ENCODE measurements around the gene CLSTN3. TPM values are rescaled to one million over a fixed set of nuclear protein-coding genes. Genes with fewer than 3 reads are reported as not detected.
A peak's percentile ranks its signal among the peaks of the same experiment; 100 is the strongest.

Gene CLSTN3
- total RNA-seq, 4 donors from 2014 or later: 25.9 to 57.5 (median 44.8) TPM

DNA sequence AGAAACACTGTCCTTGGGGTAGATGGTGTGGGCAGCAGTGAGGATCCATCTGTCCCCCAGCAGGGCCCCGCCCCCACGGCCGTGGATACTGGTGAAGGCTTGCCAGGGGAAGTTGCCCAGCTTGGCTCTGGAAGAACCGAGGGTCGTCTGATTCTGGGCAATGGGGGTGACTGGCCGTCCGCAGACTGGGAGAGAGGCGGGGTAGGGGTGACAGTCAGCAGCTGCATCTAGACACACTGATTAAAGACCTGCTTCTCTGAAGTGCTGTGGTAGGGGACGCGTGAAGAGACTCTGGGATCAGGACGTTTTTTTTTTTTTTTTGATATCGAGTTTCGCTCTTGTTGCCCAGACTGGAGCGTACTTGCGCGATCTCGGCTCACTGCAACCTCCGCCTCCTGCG, 33.2 kb upstream of the CLSTN3 start:
- ATAC-seq (ENCODE audit: low FRiP score) (no peak), DNase-seq (ENCODE audit: low spot score) (no peak)
- TF ChIP-seq, protein P1, sequence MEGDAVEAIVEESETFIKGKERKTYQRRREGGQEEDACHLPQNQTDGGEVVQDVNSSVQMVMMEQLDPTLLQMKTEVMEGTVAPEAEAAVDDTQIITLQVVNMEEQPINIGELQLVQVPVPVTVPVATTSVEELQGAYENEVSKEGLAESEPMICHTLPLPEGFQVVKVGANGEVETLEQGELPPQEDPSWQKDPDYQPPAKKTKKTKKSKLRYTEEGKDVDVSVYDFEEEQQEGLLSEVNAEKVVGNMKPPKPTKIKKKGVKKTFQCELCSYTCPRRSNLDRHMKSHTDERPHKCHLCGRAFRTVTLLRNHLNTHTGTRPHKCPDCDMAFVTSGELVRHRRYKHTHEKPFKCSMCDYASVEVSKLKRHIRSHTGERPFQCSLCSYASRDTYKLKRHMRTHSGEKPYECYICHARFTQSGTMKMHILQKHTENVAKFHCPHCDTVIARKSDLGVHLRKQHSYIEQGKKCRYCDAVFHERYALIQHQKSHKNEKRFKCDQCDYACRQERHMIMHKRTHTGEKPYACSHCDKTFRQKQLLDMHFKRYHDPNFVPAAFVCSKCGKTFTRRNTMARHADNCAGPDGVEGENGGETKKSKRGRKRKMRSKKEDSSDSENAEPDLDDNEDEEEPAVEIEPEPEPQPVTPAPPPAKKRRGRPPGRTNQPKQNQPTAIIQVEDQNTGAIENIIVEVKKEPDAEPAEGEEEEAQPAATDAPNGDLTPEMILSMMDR (IDR thresholded peaks at IDR 0.05): no peak

DNA sequence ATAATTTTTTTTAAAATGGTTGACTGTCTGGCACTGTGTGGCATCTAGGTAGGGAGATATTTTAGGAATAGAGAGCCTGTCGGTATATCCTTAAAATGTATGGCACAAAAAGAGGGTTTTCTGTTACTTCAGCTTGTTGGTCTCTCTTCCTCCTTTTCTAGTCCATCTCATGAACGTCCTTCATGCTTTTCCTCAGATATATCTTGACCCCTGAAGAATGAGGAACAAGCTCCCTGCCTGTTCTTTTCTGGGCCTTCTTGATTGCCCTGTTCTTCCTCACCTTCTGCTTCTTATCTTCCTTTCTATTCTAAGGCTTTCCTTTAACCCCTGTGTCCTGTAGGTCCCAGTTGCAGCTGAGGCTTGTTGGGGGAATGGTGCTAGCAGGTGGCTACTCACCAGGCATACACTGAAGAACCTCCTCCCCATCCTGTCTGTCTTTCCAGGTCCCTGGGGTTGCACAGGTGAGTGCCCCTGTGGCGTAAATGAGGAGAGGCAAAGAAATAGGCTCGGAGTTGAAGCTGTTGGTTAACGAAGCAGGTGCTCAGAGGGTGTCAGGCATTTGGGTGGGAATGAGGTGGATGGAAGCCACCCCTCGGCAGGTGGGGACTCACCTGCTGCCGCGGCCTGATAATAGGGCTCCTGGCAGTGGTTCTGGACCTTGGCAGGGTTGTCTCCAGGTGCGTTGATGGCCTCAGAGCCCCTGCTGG, 30.7 kb upstream of the CLSTN3 start:
- TF ChIP-seq, protein P1 (IDR thresholded peaks at IDR 0.05): no peak
- DNase-seq (ENCODE audit: low spot score): no peak
- no peak for ATAC-seq (ENCODE audit: low FRiP score)

DNA sequence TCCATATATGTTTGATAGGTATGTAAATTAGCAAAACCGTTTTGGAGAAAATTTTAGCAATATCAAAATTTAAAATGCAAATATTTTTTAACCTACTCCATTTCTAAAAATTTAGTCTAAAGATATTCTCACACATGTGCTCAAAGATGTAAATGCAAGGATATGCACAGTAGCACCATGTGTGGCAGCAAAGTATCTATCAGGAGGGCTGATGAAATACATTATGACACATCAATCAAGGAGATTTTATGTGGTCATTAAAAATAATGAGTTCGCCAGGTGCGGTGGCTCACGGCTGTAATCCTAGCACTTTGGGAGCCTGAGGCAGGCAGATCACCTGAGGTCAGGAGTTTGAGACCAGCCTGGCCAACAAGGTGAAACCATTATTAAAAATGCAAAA, 29.9 kb upstream of the CLSTN3 start:
- no peak for DNase-seq (ENCODE audit: low spot score)
- TF ChIP-seq, protein P1 (IDR thresholded peaks at IDR 0.05): no peak

DNA sequence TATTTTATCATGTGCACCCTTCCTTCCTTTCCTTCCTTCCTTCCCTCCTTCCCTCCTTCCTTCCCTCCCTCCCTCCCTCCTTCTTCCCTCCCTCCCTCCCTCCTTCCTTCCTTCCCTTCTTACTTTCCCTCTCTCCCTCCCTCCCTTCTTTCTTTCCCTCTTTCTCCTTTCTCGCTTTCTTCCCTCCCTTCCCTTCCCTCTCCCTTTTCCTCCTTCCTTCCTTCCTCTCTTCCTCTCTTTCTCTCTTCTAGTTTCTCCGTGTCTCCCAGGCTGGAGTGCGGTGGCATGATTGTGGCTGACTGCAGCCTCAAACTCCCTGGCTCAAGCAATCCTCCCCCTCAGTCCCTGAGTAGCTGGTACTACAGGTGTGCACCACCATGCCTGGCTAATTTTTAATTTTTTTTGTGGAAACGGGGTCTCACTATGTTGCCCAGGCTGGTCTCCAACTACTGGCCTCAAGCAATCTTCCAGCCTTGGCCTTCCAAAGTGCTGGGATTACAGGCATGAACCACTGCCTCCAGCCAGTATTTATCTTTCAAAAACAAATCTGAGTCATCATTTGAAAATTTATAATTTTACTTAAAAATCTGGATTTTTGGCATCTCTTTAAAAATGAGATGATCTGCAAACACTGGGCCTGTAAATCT, 29.0 kb upstream of the CLSTN3 start:
- no peak for DNase-seq (ENCODE audit: low spot score)

More for the DNA sequence above, 29.9 kb upstream of the CLSTN3 start:
- no peak for ATAC-seq (ENCODE audit: low FRiP score)

DNA sequence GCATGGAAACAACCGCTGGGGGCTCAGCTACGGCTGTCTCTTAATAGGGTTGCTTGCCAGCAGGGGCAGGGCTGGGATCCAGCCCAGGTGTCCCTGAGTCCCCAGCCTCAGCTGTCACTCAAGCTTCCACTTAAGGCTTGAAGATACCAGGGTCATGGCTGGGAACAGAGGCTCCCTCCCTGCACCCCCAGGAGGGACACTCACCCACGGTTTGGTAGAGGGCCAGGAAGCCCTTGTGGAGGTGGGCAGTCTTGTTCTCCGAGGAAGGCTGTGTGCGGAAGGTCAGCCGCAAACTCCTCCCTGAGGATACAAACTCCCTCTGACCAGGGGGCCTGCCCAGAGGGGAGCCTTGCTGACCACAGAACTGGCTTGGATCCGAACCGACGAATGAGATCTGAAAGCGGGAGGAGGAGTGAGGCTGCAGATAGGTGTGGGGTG, 28.5 kb upstream of the CLSTN3 start:
- TF ChIP-seq, protein P1 (IDR thresholded peaks at IDR 0.05): no peak
- no peak for DNase-seq (ENCODE audit: low spot score)
- peak; percentile 24 for ATAC-seq (ENCODE audit: low FRiP score)

More for the DNA sequence above, 29.0 kb upstream of the CLSTN3 start:
- peak; percentile 18 for ATAC-seq (ENCODE audit: low FRiP score)
- TF ChIP-seq, protein P1 (IDR thresholded peaks at IDR 0.05): no peak

DNA sequence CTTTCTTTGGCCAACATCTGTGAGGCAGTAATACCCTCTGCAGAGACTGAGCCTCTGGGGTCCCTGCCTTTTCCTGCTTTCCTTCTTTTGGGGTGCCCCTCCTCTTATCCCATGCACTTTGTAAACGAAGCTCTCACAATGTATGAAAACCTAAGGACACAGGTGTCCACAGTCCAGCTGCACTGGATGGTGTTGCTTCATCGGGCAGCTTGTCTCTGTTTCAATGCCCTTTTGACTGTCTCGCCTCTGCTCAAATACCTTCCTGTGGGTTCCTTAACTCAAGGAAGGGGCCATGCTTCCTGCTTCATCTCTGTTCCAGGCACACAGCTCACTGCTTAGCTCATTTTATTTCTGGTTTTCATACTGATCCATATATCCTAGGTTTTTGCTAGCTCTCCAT, 27.6 kb upstream of the CLSTN3 start:
- ATAC-seq (ENCODE audit: low FRiP score) (no peak), DNase-seq (ENCODE audit: low spot score) (no peak)
- TF ChIP-seq, protein P1 (IDR thresholded peaks at IDR 0.05): no peak

Measured in omental fat pad (tissue), 4 donors.